Stimulated activated naive B cell treated with anti-CD40 and anti-IgM and Interleukin-4, amounts not matched to agents 10 μg/mL and 1 μg/mL and 100 μg/mL, for 72 hours (primary cell): ENCODE data around the gene ELP4.
"Not testable (repeated sequence)": the region's sequence is repeated elsewhere in the genome, so short reads cannot be mapped to it uniquely, and the experiment has no call there.

Source experiments
- ATAC-seq, 2 donors: fragments of 150-1000 bp; cut with Tn5 transposase; replicated peaks; 2 replicates each; pipeline ENCODE4 v1.10.0; 2021; ENCODE audit warnings: moderate library complexity in 1 of 2
- DNase-seq: peaks from one replicate; pipeline ENCODE4 v3.0.0; 2021
- H3K27ac Mint-ChIP-seq: one replicate; pipeline ENCODE4 v1.8.0; 2022; ENCODE audit warnings: mild to moderate bottlenecking, mixed read lengths
- H3K27me3 Mint-ChIP-seq, 2 donors: one replicate each; pipeline ENCODE4 v1.8.0; 2022; ENCODE audit warnings: mixed read lengths in 2 of 2
- H3K36me3 Mint-ChIP-seq, 2 donors: one replicate each; pipeline ENCODE4 v1.8.0; 2022; ENCODE audit warnings: mixed read lengths in 2 of 2, mild to moderate bottlenecking in 1 of 2
- H3K4me1 Mint-ChIP-seq, 2 donors: one replicate each; pipeline ENCODE4 v1.8.0; 2022; ENCODE audit warnings: mixed read lengths in 2 of 2, mild to moderate bottlenecking in 1 of 2
- H3K4me3 Mint-ChIP-seq, 2 donors: one replicate each; pipeline ENCODE4 v1.8.0; 2022; ENCODE audit warnings: mild to moderate bottlenecking in 2 of 2, mixed read lengths in 2 of 2, moderate library complexity in 1 of 2
- H3K9me3 Mint-ChIP-seq, 2 donors: one replicate each; pipeline ENCODE4 v1.8.0; 2022; ENCODE audit warnings: mixed read lengths in 2 of 2, mild to moderate bottlenecking in 1 of 2

ELP4 gene

GRCh38 chr11:31641477-31642062 lies 132.0 kb downstream of the ELP4 start:
- DNase-seq (no peak), ATAC-seq (no peak)
- no peaks in the 10 kb centered on the region for H3K4me1 Mint-ChIP-seq
- peaks cover 1 to 3% of the 10 kb centered on the region in 2 donors for H3K36me3 Mint-ChIP-seq
- no peak overlapping the region for H3K27ac Mint-ChIP-seq
- H3K27me3 Mint-ChIP-seq: no peaks in the 10 kb centered on the region
- no peaks in the 10 kb centered on the region for H3K9me3 Mint-ChIP-seq
- no peak overlapping the region for H3K4me3 Mint-ChIP-seq

DNA sequence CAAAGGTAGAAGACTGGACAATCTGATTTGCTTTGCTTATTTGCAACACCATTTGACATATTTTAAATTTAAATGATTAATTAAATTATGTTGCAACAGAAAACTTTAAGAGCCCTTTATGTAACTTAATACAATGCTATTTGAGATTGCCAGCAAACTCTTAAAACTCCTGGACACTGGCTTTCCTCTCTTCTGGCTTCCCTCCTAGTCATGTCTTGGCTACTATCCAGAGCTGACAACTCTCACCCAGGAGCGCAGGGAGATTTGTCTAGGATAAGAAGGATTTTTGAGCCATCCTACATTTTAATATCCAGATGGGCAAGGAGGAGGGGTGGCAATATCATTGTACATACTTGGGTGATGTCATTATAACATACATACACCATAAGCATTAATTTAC lies 134.3 kb downstream of the ELP4 start:
- no peak overlapping the region for H3K4me3 Mint-ChIP-seq
- no peaks in the 10 kb centered on the region for H3K9me3 Mint-ChIP-seq
- H3K27ac Mint-ChIP-seq: no peak overlapping the region
- no peaks in the 10 kb centered on the region for H3K4me1 Mint-ChIP-seq
- H3K27me3 Mint-ChIP-seq: no peaks in the 10 kb centered on the region
- H3K36me3 Mint-ChIP-seq: peaks cover 1 to 3% of the 10 kb centered on the region in 2 donors
- DNase-seq: no peak
- no peak for ATAC-seq

DNA sequence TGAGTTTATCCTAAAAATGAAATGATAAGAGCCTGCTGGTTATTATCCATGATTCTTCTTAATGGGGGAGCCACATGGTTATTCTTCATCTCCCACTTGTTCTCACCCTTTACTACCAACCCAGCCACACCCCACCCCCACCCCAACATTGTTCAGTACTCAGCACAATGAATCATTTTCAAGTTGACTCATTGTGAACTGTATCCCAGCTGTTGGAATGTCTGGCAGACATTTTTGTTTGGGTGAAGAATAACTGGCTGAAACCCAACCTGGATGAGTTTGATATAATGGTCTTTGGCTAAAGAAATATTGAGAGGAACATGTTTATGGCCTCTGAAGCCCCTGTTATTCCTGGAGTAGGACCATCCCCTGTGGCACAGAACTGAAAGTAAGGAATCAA lies 136.2 kb downstream of the ELP4 start:
- H3K36me3 Mint-ChIP-seq: no peaks in the 10 kb centered on the region
- H3K9me3 Mint-ChIP-seq: no peaks in the 10 kb centered on the region
- ATAC-seq (no peak), DNase-seq (no peak)
- no peaks in the 10 kb centered on the region for H3K4me1 Mint-ChIP-seq
- no peak overlapping the region for H3K4me3 Mint-ChIP-seq
- no peaks in the 10 kb centered on the region for H3K27me3 Mint-ChIP-seq
- no peak overlapping the region for H3K27ac Mint-ChIP-seq

- Mint-ChIP-seq H3K4me1 (peaks cover 0 to 3% of the 10 kb centered on the region in 2 donors), H3K36me3 (peaks cover 2 to 4% of the 10 kb centered on the region in 2 donors), H3K9me3 (no peaks in the 10 kb centered on the region), H3K27me3 (no peaks in the 10 kb centered on the region), H3K4me3 (no peak overlapping the region), H3K27ac (no peak overlapping the region)
- ATAC-seq (no peak), DNase-seq (no peak)
Measured at GRCh38 chr11:31646216-31646615, 136.6 kb downstream of the ELP4 start.

- Mint-ChIP-seq H3K4me1 (peaks cover 0 to 7% of the 10 kb centered on the region in 2 donors), H3K27me3 (no peaks in the 10 kb centered on the region), H3K36me3 (peaks cover 7 to 10% of the 10 kb centered on the region in 2 donors), H3K9me3 (no peaks in the 10 kb centered on the region), H3K4me3 (no peak overlapping the region), H3K27ac (no peak overlapping the region)
- no peak for DNase-seq
- no peak for ATAC-seq
Measured at GRCh38 chr11:31649129-31649966, 139.8 kb downstream of the ELP4 start.

- Mint-ChIP-seq H3K9me3 (no peaks in the 10 kb centered on the region), H3K4me3 (no peak overlapping the region), H3K27me3 (no peaks in the 10 kb centered on the region), H3K36me3 (peaks cover 7 to 10% of the 10 kb centered on the region in 2 donors), H3K27ac (no peak overlapping the region), H3K4me1 (peaks cover 0 to 7% of the 10 kb centered on the region in 2 donors)
- no peak for DNase-seq
- ATAC-seq: no peak
Measured at GRCh38 chr11:31651208-31651607, 141.6 kb downstream of the ELP4 start.

- Mint-ChIP-seq H3K27ac (no peak overlapping the region), H3K9me3 (no peaks in the 10 kb centered on the region), H3K4me1 (peaks cover 0 to 7% of the 10 kb centered on the region in 2 donors), H3K27me3 (no peaks in the 10 kb centered on the region), H3K4me3 (no peak overlapping the region), H3K36me3 (peaks cover 7 to 10% of the 10 kb centered on the region in 2 donors)
- DNase-seq (no peak), ATAC-seq (no peak)
Measured at GRCh38 chr11:31651822-31652221, 142.3 kb downstream of the ELP4 start.

DNA sequence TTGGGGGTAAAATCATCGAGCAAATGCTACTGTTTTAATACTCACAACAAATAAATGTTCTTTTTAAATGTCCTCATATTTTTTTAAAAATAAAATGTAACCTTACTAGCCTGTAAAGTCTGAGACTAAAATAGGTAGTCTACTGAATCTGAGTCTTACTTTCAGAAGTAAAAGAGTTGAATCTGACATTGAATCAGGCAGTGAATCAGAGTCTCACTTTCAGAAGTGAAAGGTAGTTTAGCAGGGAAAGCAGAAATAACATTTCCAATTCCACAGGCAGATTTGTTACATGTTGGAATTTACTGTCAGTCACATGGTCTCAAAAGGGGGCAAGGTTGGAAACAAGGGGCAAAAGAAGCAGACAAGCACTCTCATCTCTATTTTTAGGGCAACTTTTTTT lies 143.0 kb downstream of the ELP4 start:
- no peaks in the 10 kb centered on the region for H3K27me3 Mint-ChIP-seq
- no peak for DNase-seq
- peaks cover 0 to 7% of the 10 kb centered on the region in 2 donors for H3K4me1 Mint-ChIP-seq
- H3K27ac Mint-ChIP-seq: no peak overlapping the region
- peaks cover 7 to 10% of the 10 kb centered on the region in 2 donors for H3K36me3 Mint-ChIP-seq
- no peaks in the 10 kb centered on the region for H3K9me3 Mint-ChIP-seq
- ATAC-seq: no peak
- H3K4me3 Mint-ChIP-seq: no peak overlapping the region

DNA sequence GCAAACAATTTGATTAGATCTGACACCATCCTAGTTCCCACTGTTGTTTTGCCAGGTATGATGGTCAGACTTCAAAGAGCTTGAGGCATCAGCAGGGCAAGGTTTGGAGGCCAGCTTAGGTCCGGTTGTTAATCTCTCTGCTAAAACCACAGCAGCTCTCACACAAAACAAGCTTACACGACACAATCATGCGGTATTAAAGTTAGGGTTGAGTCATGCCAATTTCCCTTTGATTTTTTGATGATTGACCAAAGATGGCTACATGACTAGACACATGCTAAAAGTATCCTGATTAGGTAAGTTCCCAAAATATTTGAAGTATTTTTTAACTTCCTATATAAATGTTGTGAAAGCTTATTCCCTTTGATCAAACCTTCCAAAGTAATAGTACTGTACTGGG lies 145.9 kb downstream of the ELP4 start:
- Mint-ChIP-seq H3K4me3 (no peak overlapping the region), H3K4me1 (peaks cover 0 to 7% of the 10 kb centered on the region in 2 donors)
- ATAC-seq: no peak

GRCh38 chr11:31656051-31656450 lies 146.5 kb downstream of the ELP4 start:
- ATAC-seq (no peak), DNase-seq (no peak)
- Mint-ChIP-seq H3K4me3 (no peak overlapping the region), H3K27ac (no peak overlapping the region), H3K36me3 (peaks cover 7 to 8% of the 10 kb centered on the region in 2 donors), H3K9me3 (no peaks in the 10 kb centered on the region), H3K27me3 (no peaks in the 10 kb centered on the region), H3K4me1 (peaks cover 0 to 6% of the 10 kb centered on the region in 2 donors)

More for the DNA sequence above, 145.9 kb downstream of the ELP4 start:
- DNase-seq: no peak
- no peaks in the 10 kb centered on the region for H3K27me3 Mint-ChIP-seq
- H3K27ac Mint-ChIP-seq: no peak overlapping the region
- H3K36me3 Mint-ChIP-seq: peaks cover 7 to 10% of the 10 kb centered on the region in 2 donors
- no peaks in the 10 kb centered on the region for H3K9me3 Mint-ChIP-seq

DNA sequence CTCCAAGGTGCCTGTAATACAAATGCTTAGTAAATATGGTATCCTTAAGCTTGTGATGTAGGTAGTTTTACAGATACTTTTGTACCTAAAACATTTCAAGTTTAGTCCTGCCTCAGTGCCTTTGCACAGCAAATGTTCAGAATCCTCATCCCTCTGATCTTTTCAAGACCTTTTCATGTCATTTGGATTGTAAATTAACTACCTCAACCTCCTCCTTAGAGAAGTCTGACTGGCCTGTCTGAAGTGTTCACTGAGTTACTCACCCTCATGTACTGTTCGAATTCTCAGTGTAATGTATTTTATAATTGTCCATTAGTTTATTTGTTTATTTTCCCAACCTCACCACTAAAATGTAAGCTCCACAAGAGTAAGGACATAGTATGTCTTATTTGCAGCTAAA lies 147.5 kb downstream of the ELP4 start:
- H3K9me3 Mint-ChIP-seq: no peaks in the 10 kb centered on the region
- H3K36me3 Mint-ChIP-seq: no peaks in the 10 kb centered on the region
- ATAC-seq (no peak), DNase-seq (no peak)
- H3K27ac Mint-ChIP-seq: no peak overlapping the region
- no peak overlapping the region for H3K4me3 Mint-ChIP-seq
- no peaks in the 10 kb centered on the region for H3K27me3 Mint-ChIP-seq
- H3K4me1 Mint-ChIP-seq: no peaks in the 10 kb centered on the region

DNA sequence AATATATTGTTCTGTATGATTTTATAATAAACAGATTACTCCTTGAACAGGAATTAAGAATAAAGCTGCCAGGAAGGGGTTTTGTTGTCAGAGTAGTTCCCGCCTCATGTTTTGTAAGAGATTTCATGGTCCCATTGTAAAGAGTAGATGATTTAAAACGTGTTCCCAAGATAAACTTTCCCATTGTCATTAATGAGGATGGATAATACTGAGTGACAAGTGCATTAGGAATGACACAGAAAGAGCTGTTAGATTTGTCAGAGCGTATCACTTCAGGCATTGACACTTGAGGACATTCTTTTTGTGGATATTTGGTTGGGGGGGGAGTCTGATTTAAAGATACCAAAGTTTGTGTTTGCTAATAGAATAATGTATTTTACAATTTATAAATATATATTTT lies 154.6 kb downstream of the ELP4 start:
- no peak for DNase-seq
- Mint-ChIP-seq H3K4me1 (no peaks in the 10 kb centered on the region), H3K27ac (no peak overlapping the region), H3K36me3 (peaks cover 0 to under 1% of the 10 kb centered on the region in 2 donors), H3K27me3 (no peaks in the 10 kb centered on the region), H3K9me3 (no peaks in the 10 kb centered on the region), H3K4me3 (no peak overlapping the region)
- ATAC-seq: no peak

DNA sequence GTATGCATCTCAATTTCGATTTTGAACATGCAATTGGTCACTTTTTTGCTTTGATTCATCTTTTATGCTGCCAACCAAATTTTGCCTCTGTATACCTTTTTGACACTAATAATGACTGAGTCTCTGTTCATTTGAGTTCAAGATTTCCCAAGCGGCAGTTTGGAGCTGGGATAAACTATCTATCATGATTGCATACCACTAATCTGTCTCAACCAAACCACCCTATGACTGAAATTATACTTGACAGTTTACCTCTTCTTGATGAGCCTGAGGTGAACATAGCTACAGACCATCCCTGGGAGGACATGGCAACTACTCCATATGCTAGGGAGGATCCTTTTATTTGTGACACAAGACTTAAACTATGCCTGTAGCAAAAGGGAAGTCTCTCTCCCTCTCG lies 155.4 kb downstream of the ELP4 start:
- Mint-ChIP-seq H3K27ac (no peak overlapping the region), H3K36me3 (peaks cover 5% of the 10 kb centered on the region in 2 donors), H3K27me3 (no peaks in the 10 kb centered on the region), H3K4me3 (no peak overlapping the region), H3K4me1 (no peaks in the 10 kb centered on the region), H3K9me3 (no peaks in the 10 kb centered on the region)
- DNase-seq (no peak), ATAC-seq (no peak)

- H3K9me3 Mint-ChIP-seq: no peaks in the 10 kb centered on the region
- H3K4me1 Mint-ChIP-seq: no peaks in the 10 kb centered on the region
- no peaks in the 10 kb centered on the region for H3K27me3 Mint-ChIP-seq
- peaks cover 12 to 16% of the 10 kb centered on the region in 2 donors for H3K36me3 Mint-ChIP-seq
- H3K4me3 Mint-ChIP-seq: no peak overlapping the region
- ATAC-seq: no peak
- no peak for DNase-seq
- no peak overlapping the region for H3K27ac Mint-ChIP-seq
Measured at GRCh38 chr11:31671681-31672080, 162.1 kb downstream of the ELP4 start.

DNA sequence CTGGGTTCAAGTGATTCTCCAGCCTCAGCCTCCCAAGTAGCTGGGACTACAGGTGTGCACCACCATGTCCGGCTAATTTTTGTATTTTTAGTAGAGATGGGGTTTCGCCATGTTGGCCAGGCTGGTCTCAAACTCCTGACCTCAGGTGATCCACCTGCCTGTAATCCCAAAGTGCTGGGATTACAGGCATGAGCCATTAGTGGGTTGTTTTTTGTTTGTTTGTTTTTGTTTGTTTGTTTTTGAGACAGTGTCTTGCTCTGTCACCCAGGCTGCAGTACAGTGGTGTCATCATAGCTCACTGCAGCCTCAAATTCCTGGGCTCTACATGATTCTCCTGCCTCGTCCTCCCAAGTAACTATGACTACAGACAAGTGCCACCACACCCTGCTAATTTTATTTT lies 163.5 kb downstream of the ELP4 start:
- not testable (repeated sequence) for H3K27ac Mint-ChIP-seq, H3K9me3 Mint-ChIP-seq, DNase-seq, ATAC-seq, H3K4me1 Mint-ChIP-seq, H3K27me3 Mint-ChIP-seq, H3K4me3 Mint-ChIP-seq
- H3K36me3 Mint-ChIP-seq: peaks cover 16% of the 10 kb centered on the region in 2 donors
